Heart left ventricle (tissue), 13 donors: ENCODE measurements around the gene SIAH2.

Source experiments
- POLR2A ChIP-seq, 2 donors: fragments of 450-650 bp; IDR thresholded peaks; one replicate each; pipeline ENCODE4 v1.6.1; 2017; ENCODE audit warnings: antibody characterized with exemption in 2 of 2, mild to moderate bottlenecking in 2 of 2, moderate library complexity in 2 of 2
- TF ChIP-seq, protein P1 (sequence below), 12 donors: fragments of 200-600 bp; sonication (generic) in 4 of 12; IDR thresholded peaks; one replicate each; pipeline versions ENCODE4 v1.5.0 to v1.8.0; 2018 to 2022; ENCODE audit warnings: antibody characterized with exemption in 12 of 12, mild to moderate bottlenecking in 5 of 12
- donor health status: ischemic (EF 13 %, LVEDD 7.1; RV severe dilation, severe dysfunction).
- donor health status: DM: no; HTN: yes; CAD: no.
- donor health status: DM: no; HTN: no; CAD: no.
- donor health status: ischemic (EF 25% LVEDD 6.9; RV normal size, moderate dysfunction).
- donor health status: ischemic (EF 25% LVEDD 5.7; RV mildly dilated, moderate dysfunction).
- donor health status: ischemic (EF 35%, LVEDD 5.7; RV mildly dilated, moderate dysfunction).
- donor health status: nonischemic (EF 11% LVEDD 7.7; RV severe dilation, severe dysfunction).
- donor health status: DM: yes; HTN: yes; CAD: no.
- donor health status: PGD.
- donor health status: ischemic (EF 29% LVEDD 5.4; RV normal size, mild dysfunction).
- donor health status: nonischemic (EF 23%, LVEDD 6.1; RV moderate dilation, normal function).

DNA sequence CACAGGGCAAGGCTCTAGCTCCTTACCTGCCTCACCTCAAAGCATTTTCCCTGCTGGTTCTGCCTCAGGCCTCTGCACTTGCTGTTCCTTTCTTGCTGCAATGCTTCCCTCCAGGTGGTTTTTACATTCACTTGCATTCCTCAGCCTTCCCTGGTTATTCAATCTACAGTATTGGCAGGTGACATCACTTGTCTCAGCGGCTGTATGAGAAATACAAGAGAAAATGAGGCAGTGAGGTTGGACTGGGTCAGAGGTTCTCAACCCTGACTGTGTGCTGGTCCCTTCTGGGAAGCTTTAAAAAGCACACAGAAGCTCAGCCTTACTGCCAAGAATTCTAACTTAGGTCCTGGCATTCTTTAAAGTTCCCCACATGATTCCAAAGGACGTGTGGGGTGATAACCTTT, 26.7 kb downstream of the SIAH2 start:
- TF ChIP-seq, protein P1, sequence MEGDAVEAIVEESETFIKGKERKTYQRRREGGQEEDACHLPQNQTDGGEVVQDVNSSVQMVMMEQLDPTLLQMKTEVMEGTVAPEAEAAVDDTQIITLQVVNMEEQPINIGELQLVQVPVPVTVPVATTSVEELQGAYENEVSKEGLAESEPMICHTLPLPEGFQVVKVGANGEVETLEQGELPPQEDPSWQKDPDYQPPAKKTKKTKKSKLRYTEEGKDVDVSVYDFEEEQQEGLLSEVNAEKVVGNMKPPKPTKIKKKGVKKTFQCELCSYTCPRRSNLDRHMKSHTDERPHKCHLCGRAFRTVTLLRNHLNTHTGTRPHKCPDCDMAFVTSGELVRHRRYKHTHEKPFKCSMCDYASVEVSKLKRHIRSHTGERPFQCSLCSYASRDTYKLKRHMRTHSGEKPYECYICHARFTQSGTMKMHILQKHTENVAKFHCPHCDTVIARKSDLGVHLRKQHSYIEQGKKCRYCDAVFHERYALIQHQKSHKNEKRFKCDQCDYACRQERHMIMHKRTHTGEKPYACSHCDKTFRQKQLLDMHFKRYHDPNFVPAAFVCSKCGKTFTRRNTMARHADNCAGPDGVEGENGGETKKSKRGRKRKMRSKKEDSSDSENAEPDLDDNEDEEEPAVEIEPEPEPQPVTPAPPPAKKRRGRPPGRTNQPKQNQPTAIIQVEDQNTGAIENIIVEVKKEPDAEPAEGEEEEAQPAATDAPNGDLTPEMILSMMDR (IDR thresholded peaks at IDR 0.05): no peak
- no peak for TF ChIP-seq POLR2A (IDR thresholded peaks at IDR 0.05)
